ENCODE measurements around the gene CDH2. TPM values are rescaled to one million over a fixed set of nuclear protein-coding genes. Genes with fewer than 3 reads are reported as not detected.

CDH2 gene
- total RNA-seq, 1 donor from 2014 or later: 370 TPM

DNA sequence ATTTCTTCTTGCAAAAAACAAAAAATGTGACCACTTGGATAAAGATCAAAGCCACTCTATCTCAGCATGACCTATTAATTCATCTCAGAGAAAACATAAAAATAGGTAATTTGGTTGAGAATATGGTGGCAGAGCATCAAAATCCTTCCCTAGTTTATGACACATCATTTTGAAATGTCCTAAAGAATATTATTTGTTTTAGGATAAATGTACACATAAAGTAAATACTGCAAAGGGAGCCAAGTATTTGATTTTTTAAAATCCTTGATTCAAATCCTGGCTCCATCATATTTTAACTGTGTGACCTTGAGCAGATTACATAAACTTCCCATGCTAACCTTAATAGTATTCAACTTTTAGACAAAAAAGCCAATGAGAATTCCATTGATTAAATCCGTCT is 206.6 kb downstream of the CDH2 start:
- no peak for DNase-seq
- no peaks in the 10 kb centered on the region for H3K9me3 ChIP-seq (replicated peaks)
- TF ChIP-seq, protein P1, sequence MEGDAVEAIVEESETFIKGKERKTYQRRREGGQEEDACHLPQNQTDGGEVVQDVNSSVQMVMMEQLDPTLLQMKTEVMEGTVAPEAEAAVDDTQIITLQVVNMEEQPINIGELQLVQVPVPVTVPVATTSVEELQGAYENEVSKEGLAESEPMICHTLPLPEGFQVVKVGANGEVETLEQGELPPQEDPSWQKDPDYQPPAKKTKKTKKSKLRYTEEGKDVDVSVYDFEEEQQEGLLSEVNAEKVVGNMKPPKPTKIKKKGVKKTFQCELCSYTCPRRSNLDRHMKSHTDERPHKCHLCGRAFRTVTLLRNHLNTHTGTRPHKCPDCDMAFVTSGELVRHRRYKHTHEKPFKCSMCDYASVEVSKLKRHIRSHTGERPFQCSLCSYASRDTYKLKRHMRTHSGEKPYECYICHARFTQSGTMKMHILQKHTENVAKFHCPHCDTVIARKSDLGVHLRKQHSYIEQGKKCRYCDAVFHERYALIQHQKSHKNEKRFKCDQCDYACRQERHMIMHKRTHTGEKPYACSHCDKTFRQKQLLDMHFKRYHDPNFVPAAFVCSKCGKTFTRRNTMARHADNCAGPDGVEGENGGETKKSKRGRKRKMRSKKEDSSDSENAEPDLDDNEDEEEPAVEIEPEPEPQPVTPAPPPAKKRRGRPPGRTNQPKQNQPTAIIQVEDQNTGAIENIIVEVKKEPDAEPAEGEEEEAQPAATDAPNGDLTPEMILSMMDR (IDR thresholded peaks at IDR 0.05; ENCODE audit: borderline replicate concordance): no peak
- no peaks in the 10 kb centered on the region for H3K27me3 ChIP-seq (ENCODE audit: low read depth)
- no peak overlapping the region for H3K27ac ChIP-seq (replicated peaks)
- peaks cover 4% of the 10 kb centered on the region for H3K36me3 ChIP-seq
- peaks cover 34% of the 10 kb centered on the region for H3K4me1 ChIP-seq
- no peak overlapping the region for H3K4me3 ChIP-seq
- intact Hi-C loops (cut with micrococcal nuclease): no loop called here

DNA sequence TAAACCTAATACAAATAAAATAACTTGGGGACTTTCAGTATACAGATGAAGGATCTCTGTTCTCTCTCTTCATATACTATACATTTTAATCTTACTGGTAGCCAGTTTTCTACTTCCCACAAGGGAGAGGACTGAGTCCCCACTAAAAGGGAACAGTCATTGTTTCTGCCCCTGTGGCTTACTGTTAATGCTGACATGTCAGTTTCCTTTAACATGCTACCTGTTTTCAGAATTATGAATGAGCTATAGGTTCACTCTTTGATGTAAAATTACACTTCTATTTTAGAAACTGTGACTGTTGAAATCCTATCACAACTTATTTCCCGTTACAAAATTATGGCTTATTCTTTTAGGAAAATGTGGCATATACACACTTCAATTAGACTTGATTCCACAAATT is 207.7 kb downstream of the CDH2 start:
- intact Hi-C loops (cut with micrococcal nuclease): no loop called here
- DNase-seq: no peak
- Histone ChIP-seq H3K27me3 (ENCODE audit: low read depth) (no peaks in the 10 kb centered on the region), H3K4me1 (peaks cover 43% of the 10 kb centered on the region), H3K9me3 (replicated peaks) (no peaks in the 10 kb centered on the region), H3K36me3 (no peaks in the 10 kb centered on the region), H3K4me3 (no peak overlapping the region), H3K27ac (replicated peaks) (no peak overlapping the region)
- TF ChIP-seq, protein P1 (IDR thresholded peaks at IDR 0.05; ENCODE audit: borderline replicate concordance): no peak

DNA sequence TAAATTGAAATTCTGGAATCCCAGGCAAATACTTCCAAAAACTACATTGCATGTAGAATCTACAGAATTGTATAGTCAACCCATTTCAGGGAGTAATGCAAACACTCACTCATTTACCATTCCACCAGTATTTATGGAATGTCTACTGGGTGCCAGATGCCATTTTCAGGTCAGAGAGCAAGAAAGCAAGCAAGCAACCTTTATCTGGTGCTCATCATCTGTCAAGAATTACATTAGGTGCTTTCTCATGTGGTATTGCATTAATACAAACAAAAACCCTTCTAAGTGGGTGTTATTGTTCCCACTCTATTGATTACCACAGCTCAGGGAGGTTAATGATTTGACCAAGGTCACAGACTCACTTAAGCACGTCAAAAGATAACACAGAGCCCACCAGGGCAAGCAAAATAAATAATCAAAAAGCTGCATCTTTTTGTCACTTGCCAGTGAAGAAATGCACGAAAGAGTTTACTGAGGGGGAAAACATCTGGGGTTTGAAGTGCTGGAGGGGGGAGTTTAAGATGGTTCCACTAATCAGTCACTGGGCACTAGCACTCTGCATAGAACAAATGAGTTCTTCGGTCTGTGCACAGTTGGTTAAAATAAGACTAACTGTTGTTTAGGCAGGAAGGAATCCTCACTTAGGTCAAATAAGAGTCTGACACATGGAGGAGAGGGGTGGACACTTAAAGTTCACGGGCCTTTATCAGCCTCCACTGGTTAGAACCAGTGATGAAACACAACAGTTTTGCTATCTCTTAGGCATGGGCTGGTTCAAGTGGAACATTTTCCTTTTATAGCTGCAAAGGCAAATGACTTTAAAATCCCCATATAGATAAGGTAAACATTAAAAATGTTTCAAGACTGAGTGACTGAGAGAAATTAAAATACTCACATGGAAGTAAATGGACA is 208.8 kb downstream of the CDH2 start:
- H3K4me1 ChIP-seq: peaks cover 43% of the 10 kb centered on the region
- no peaks in the 10 kb centered on the region for H3K27me3 ChIP-seq (ENCODE audit: low read depth)
- peaks cover 4% of the 10 kb centered on the region for H3K36me3 ChIP-seq
- peak overlapping the region; percentile 11 for H3K27ac ChIP-seq (replicated peaks)
- TF ChIP-seq, protein P1 (IDR thresholded peaks at IDR 0.05; ENCODE audit: borderline replicate concordance): no peak
- no peak overlapping the region for H3K4me3 ChIP-seq
- DNase-seq: no peak
- H3K9me3 ChIP-seq (replicated peaks): no peaks in the 10 kb centered on the region
- intact Hi-C loops (cut with micrococcal nuclease): no loop called here

DNA sequence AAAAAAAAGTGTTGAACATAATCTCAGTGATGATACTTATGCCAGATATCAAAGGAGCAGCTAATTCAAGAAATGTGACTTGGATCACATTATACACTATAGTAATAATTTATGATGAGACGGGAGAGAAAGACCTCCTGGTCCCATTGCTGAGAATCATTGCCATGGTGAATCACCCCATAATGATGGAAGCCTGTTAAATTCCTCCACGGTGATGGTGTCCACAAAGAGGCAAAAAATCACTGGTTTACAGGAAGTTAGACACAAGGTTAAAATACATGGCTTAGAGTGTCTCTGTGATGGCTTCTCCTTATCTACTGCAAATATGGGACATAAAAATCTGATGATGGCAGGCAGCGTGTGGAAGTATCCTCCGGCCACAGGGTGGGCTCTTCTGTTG is 210.0 kb downstream of the CDH2 start:
- no peaks in the 10 kb centered on the region for H3K9me3 ChIP-seq (replicated peaks)
- DNase-seq: no peak
- H3K4me1 ChIP-seq: peaks cover 33% of the 10 kb centered on the region
- H3K4me3 ChIP-seq: no peak overlapping the region
- H3K27ac ChIP-seq (replicated peaks): no peak overlapping the region
- TF ChIP-seq, protein P1 (IDR thresholded peaks at IDR 0.05; ENCODE audit: borderline replicate concordance): no peak
- H3K27me3 ChIP-seq (ENCODE audit: low read depth): no peaks in the 10 kb centered on the region
- intact Hi-C loops (cut with micrococcal nuclease): no loop called here
- H3K36me3 ChIP-seq: peaks cover 4% of the 10 kb centered on the region

DNA sequence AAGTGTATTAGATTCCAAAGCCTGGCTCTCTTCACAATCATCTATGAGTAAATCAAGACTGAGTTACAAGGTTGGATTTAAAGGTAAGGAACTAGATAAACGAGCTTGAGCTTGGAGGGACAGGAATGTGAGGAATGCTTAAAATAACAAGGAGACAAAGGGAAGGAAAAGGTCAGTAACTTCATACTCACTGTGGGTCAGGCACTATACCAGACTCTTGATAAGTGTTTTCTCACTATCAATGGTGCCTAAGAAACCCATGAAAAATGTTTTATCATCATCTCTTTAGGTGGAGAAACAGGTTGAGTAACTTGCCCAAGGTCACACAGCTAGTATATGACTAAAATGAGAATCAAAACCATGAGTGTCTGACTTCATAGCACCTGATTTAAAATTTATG is 212.1 kb downstream of the CDH2 start:
- no peaks in the 10 kb centered on the region for H3K9me3 ChIP-seq (replicated peaks)
- no peaks in the 10 kb centered on the region for H3K27me3 ChIP-seq (ENCODE audit: low read depth)
- H3K36me3 ChIP-seq: peaks cover 11% of the 10 kb centered on the region
- DNase-seq: no peak
- TF ChIP-seq, protein P1 (IDR thresholded peaks at IDR 0.05; ENCODE audit: borderline replicate concordance): no peak
- intact Hi-C loops (cut with micrococcal nuclease): no loop called here
- H3K4me1 ChIP-seq: peaks cover 33% of the 10 kb centered on the region
- no peak overlapping the region for H3K27ac ChIP-seq (replicated peaks)
- H3K4me3 ChIP-seq: no peak overlapping the region
